Choroid plexus epithelial cell (primary cell): ENCODE data around the gene P2RY1.

Experiments
- DNase-seq: peaks from one replicate; pipeline ENCODE4 v3.0.0-alpha.2; 2010; ENCODE audit warnings: low read depth
- H3K4me3 ChIP-seq: 2 replicates; pipeline ENCODE4 v1.5.1; 2011; ENCODE audit warnings: low read depth, mild to moderate bottlenecking, control low read depth, low read length, moderate library complexity
- CTCF ChIP-seq: conservative IDR thresholded peaks from 2 replicates; pipeline ENCODE4 v1.5.1; 2011; ENCODE audit warnings: low read depth, mild to moderate bottlenecking, control low read depth, inconsistent platforms, low read length, moderate library complexity

The P2RY1 gene

GRCh38 chr3:152874896-152875749 is 40.2 kb downstream of the P2RY1 start:
- no peak overlapping the region for H3K4me3 ChIP-seq
- no peak for DNase-seq
- no peak for TF ChIP-seq CTCF

GRCh38 chr3:152879130-152879789 is 44.3 kb downstream of the P2RY1 start:
- no peak for TF ChIP-seq CTCF
- no peak overlapping the region for H3K4me3 ChIP-seq
- DNase-seq, result no peak

- no peak for TF ChIP-seq CTCF
- no peak overlapping the region for H3K4me3 ChIP-seq
- DNase-seq, result no peak
Observed at GRCh38 chr3:152879790-152880174, 44.9 kb downstream of the P2RY1 start.

- no peak for DNase-seq
- no peak overlapping the region for H3K4me3 ChIP-seq
- TF ChIP-seq CTCF, result no peak
Observed at GRCh38 chr3:152885076-152885475, 50.1 kb downstream of the P2RY1 start.
